Measurements from ENCODE around the gene SPECC1.
A peak's percentile ranks its signal among the peaks of the same experiment; 100 is the strongest.
"Not testable (repeated sequence)": the region's sequence is repeated elsewhere in the genome, so short reads cannot be mapped to it uniquely, and the experiment has no call there.

Gene SPECC1

GRCh38 chr17:20257008-20257407 is 247.8 kb downstream of the SPECC1 start:
- DNase-seq (ENCODE audit: extremely low spot score), result no peak
- TF ChIP-seq FOXA1 (IDR thresholded peaks at IDR 0.05), result no peak
- TF ChIP-seq LEF1 (IDR thresholded peaks at IDR 0.05; ENCODE audit: borderline replicate concordance), result no peak
- 0 out of 2 replicates have a peak, but pooled peaks have one; percentile 28 for TF ChIP-seq L3MBTL2 (conservative IDR thresholded peaks at IDR 0.05)
- ChIA-PET CTCF (no interaction called here), POLR2A (no interaction called here)

DNA sequence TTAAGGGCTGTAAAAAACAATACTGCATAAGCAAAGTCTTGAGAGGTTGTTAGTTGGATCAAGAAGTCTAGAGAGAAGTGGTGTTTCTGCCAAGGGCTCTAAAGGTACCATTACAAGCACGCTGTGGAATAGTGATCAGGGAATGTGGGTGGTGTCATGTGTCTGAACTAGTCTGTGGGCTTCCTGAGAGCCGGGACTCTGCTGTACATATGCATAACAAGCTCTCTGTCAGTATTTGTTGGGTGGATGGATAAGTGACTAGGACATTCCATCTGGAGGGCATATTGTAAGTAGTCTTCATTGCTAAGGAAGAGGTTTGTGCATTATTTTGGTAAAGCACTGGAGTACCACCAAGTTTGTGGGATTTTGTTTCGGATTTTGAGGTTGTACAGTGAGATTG is 248.6 kb downstream of the SPECC1 start:
- DNase-seq (ENCODE audit: extremely low spot score), result no peak
- no peak for TF ChIP-seq FOXA1 (IDR thresholded peaks at IDR 0.05)
- TF ChIP-seq HDGF (IDR thresholded peaks at IDR 0.05; ENCODE audit: borderline replicate concordance), result no peak
- TF ChIP-seq FOXK2 (IDR thresholded peaks at IDR 0.05), result no peak
- no peak for TF ChIP-seq L3MBTL2 (conservative IDR thresholded peaks at IDR 0.05)
- TF ChIP-seq SUZ12 (IDR thresholded peaks at IDR 0.05), result no peak
- TF ChIP-seq ZNF384 (IDR thresholded peaks at IDR 0.05), result no peak
- no peak for TF ChIP-seq CTBP1 (IDR thresholded peaks at IDR 0.05; ENCODE audit: borderline replicate concordance)
- no peak for TF ChIP-seq BHLHE40 (IDR thresholded peaks at IDR 0.05; ENCODE audit: borderline replicate concordance)
- TF ChIP-seq ARNT (IDR thresholded peaks at IDR 0.05), result no peak
- TF ChIP-seq TARDBP (IDR thresholded peaks at IDR 0.05), result no peak
- no peak for TF ChIP-seq ELF4 (IDR thresholded peaks at IDR 0.05)
- ChIA-PET POLR2A (no interaction called here), CTCF (no interaction called here)

DNA sequence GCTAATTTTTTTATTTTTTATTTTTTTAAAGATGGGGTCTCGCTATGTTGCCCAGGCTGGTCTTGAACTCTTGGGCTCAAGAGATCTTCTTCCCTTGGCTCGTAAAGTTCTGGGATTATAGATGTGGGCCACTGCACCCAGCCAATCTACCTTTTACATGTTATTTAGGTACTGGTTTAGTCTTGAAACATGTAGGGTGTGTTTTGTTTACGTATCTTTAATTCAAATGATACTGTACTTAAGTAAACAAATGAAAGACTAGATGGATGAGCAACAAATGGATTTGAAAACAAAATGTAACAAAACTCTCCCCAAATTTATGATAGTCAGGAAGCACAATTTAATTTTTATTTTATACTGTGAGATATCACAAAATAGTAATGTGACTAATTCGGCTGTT is 250.5 kb downstream of the SPECC1 start:
- no peak for DNase-seq (ENCODE audit: extremely low spot score)
- POLR2A ChIA-PET, result no interaction called here
- TF ChIP-seq BHLHE40 (IDR thresholded peaks at IDR 0.05; ENCODE audit: borderline replicate concordance) (no peak), SP1 (IDR thresholded peaks at IDR 0.05) (no peak)
- CTCF ChIA-PET, result no interaction called here

DNA sequence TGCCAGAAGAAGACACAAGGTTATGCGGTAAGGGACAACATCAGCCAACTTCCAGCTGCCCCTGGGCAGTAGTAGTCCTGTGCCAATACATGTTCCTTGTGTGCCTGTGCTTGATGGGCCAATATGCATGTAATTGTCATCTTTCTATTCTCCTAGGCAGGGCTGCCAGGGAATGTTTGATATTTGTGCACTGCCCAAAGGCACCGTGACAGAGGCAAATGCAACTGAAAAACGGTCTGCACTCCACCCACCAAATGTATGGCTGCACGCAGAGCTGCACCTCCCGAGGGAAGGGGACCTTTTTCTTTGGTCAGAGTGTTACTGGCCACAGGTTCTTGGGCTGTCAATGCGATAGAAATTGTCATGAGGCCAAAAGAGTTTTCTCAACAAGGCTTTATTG is 251.1 kb downstream of the SPECC1 start:
- TF ChIP-seq FOXK2 (IDR thresholded peaks at IDR 0.05) (no peak), SUZ12 (IDR thresholded peaks at IDR 0.05) (no peak), BHLHE40 (IDR thresholded peaks at IDR 0.05; ENCODE audit: borderline replicate concordance) (no peak), HDGF (IDR thresholded peaks at IDR 0.05; ENCODE audit: borderline replicate concordance) (no peak)
- CTCF ChIA-PET, result no interaction called here
- no peak for DNase-seq (ENCODE audit: extremely low spot score)
- POLR2A ChIA-PET, result no interaction called here

DNA sequence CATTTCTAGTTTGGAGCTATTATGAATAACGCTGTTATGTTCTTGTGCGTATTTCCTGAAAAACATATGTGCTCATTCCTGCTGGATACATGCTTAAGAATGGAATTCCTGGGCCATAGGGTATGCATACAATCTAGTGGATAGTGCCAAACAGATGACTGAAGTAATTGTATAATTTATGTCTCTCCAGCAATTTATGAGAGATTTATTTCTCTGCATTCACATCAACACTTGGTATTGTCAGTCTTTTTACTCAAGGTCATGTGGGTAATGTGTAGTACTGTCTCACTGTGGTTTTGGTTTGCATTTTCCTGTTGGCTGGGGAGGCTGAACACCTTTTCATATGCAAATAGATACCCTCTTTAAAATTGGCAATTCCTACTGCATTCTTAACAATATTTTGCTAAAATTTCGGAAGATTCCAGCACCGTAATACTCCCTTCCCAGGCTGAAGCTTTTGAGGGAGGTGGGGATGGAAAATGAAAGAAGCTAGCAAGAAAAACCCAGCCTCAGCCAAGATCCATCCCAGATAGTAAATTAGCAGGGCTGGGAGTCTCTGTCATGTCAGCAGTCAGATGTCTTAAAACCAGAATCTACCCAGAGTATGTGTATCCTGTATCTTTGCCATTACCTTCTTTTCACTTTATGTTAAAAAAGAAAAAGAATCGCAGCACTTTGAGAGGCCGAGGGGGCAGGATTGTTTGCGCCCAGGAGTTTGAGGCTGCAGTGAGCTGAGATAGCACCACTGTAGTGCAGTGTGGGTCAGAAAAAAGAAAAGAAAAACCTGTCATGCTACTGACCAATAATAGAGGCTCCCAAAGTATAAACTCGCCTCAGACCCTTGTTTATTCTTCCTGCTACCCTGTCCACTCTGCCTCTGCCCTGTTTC is 253.3 kb downstream of the SPECC1 start:
- TF ChIP-seq L3MBTL2 (conservative IDR thresholded peaks at IDR 0.05), result no peak
- TF ChIP-seq FOXK2 (IDR thresholded peaks at IDR 0.05), result no peak
- no peak for TF ChIP-seq SUZ12 (IDR thresholded peaks at IDR 0.05)
- no peak for TF ChIP-seq FOXM1 (IDR thresholded peaks at IDR 0.05; ENCODE audit: borderline replicate concordance)
- TF ChIP-seq FOXA1 (IDR thresholded peaks at IDR 0.05), result no peak
- no peak for TF ChIP-seq ARNT (IDR thresholded peaks at IDR 0.05)
- TF ChIP-seq HDGF (IDR thresholded peaks at IDR 0.05; ENCODE audit: borderline replicate concordance), result no peak
- no peak for TF ChIP-seq ELF4 (IDR thresholded peaks at IDR 0.05)
- no peak for TF ChIP-seq TARDBP (IDR thresholded peaks at IDR 0.05)
- no peak for TF ChIP-seq SP1 (IDR thresholded peaks at IDR 0.05)
- TF ChIP-seq CTBP1 (IDR thresholded peaks at IDR 0.05; ENCODE audit: borderline replicate concordance), result no peak
- no peak for TF ChIP-seq ZNF384 (IDR thresholded peaks at IDR 0.05)
- TF ChIP-seq BHLHE40 (IDR thresholded peaks at IDR 0.05; ENCODE audit: borderline replicate concordance), result no peak
- TF ChIP-seq LEF1 (IDR thresholded peaks at IDR 0.05; ENCODE audit: borderline replicate concordance), result no peak
- TF ChIP-seq NFRKB (IDR thresholded peaks at IDR 0.05), result no peak
- POLR2A ChIA-PET, result no interaction called here
- DNase-seq (ENCODE audit: extremely low spot score), result no peak
- CTCF ChIA-PET, result no interaction called here

- CTCF ChIA-PET, result interaction anchor here (0.7 kb wide), 1 partner anchor 141 kb away, joined by 4 read pairs; no protein-coding TSS in a partner anchor
- POLR2A ChIA-PET; DNase-seq (ENCODE audit: extremely low spot score): not testable (repeated sequence)
Measured at GRCh38 chr17:20263115-20263433, 253.9 kb downstream of the SPECC1 start.

DNA sequence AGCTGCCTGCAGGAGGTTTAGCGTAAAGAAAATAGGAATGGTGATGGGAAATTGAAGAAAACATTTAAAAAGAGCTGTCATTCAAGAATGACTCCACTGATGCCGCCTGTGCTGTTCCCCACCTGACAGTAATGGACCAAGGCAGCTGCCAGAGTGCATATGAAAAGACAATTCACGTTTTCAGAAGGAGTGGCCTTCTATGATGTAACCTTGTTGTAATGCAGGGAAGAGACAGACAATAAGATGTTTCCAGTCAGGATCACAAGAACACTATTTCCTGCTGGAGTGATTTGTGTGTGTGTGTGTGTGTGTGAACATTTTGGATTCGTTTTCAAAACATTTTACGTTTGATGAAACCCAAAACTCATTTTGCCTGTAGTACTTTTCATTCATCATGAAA is 254.4 kb downstream of the SPECC1 start:
- ChIA-PET POLR2A (no interaction called here), CTCF (interaction anchor here (0.7 kb wide), 1 partner anchor 141 kb away, joined by 4 read pairs; no protein-coding TSS in a partner anchor)
- TF ChIP-seq FOXM1 (IDR thresholded peaks at IDR 0.05; ENCODE audit: borderline replicate concordance) (no peak), TARDBP (IDR thresholded peaks at IDR 0.05) (no peak), PKNOX1 (IDR thresholded peaks at IDR 0.05) (no peak), SP1 (IDR thresholded peaks at IDR 0.05) (no peak), BHLHE40 (IDR thresholded peaks at IDR 0.05; ENCODE audit: borderline replicate concordance) (no peak), ELF4 (IDR thresholded peaks at IDR 0.05) (no peak), FOXA1 (IDR thresholded peaks at IDR 0.05) (no peak), NFRKB (IDR thresholded peaks at IDR 0.05) (no peak), FOXK2 (IDR thresholded peaks at IDR 0.05) (no peak), SUZ12 (IDR thresholded peaks at IDR 0.05) (no peak), ARNT (IDR thresholded peaks at IDR 0.05) (no peak), CTBP1 (IDR thresholded peaks at IDR 0.05; ENCODE audit: borderline replicate concordance) (no peak), L3MBTL2 (conservative IDR thresholded peaks at IDR 0.05) (no peak), LEF1 (IDR thresholded peaks at IDR 0.05; ENCODE audit: borderline replicate concordance) (no peak), ZNF384 (IDR thresholded peaks at IDR 0.05) (no peak), HDGF (IDR thresholded peaks at IDR 0.05; ENCODE audit: borderline replicate concordance) (no peak)
- no peak for DNase-seq (ENCODE audit: extremely low spot score)

DNA sequence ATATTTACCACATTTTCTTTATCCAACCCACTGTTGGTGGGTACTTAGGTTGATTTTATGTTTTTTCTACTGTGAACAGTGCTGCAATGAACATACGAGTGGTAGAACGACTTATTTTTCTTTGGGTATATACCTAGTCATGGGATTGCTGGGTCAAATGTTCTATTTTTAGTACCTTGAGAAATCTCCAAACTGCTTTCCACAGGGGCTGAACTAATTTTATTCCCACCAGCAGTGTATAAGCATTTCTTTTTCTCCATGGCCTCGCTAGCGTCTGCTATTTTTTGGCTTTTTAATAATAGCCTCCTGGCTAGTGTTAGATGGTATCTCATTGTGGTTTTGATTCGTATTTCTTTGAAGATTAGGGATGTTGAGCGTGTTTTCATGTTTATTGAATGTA is 255.8 kb downstream of the SPECC1 start:
- no peak for TF ChIP-seq ARNT (IDR thresholded peaks at IDR 0.05)
- no peak for TF ChIP-seq SP1 (IDR thresholded peaks at IDR 0.05)
- TF ChIP-seq BHLHE40 (IDR thresholded peaks at IDR 0.05; ENCODE audit: borderline replicate concordance), result no peak
- TF ChIP-seq ELF4 (IDR thresholded peaks at IDR 0.05), result no peak
- no peak for TF ChIP-seq ZNF384 (IDR thresholded peaks at IDR 0.05)
- no peak for TF ChIP-seq FOXA1 (IDR thresholded peaks at IDR 0.05)
- no peak for TF ChIP-seq LEF1 (IDR thresholded peaks at IDR 0.05; ENCODE audit: borderline replicate concordance)
- CTCF ChIA-PET, result no interaction called here
- no peak for DNase-seq (ENCODE audit: extremely low spot score)
- POLR2A ChIA-PET, result no interaction called here

Data from HEK293T (cell line).